GM20431 (cell line): Measurements from ENCODE around the gene LENG8.

Experiments used
- in situ Hi-C: fragments of 300-500 bp; cut with MseI, MboI; formaldehyde crosslinking; loops from one replicate; pipeline ENCODE4 v1.15.0; 2020; ENCODE audit warnings: low sequenced_read_pairs; ENCODE audit not compliant: unreplicated experiment

The LENG8 gene

DNA sequence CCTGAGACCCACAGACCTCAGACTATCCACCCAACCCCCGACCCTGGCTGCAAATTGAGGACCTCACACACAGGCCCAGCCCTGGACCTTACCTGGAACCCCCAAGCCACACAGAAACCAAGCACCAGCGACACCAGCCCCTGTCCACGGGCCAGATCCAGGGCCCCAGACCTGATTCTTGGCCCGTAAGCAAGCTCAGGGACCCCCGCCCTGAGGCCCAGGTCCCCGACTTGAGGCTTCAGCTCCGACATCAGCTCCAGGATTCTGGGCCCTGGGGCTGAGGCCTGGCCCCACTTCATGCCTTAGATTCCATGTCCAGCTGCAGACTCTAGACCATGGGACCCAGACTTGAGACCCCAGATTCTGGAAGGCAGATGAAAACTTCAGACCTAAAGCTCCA is 27.5 kb upstream of the LENG8 start:
- in situ Hi-C loops, result no loop called here

DNA sequence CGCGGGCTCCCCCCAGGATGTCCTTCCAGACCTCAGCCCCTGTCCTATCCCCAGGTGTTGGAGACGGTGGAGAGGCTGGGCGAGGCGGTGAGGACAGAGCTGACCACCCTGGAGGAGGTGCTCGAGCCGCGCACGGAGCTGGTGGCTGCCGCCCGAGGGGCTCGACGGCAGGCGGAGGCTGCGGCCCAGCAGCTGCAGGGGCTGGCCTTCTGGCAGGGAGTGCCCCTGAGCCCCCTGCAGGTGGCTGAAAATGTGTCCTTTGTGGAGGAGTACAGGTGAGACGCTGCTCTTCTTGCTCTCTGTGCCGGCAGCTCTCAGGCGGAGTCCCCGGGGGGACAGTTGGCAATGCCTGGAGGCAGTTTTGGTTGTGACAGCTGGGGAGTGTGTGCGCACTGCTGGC is 26.9 kb upstream of the LENG8 start:
- in situ Hi-C loops, result no loop called here

DNA sequence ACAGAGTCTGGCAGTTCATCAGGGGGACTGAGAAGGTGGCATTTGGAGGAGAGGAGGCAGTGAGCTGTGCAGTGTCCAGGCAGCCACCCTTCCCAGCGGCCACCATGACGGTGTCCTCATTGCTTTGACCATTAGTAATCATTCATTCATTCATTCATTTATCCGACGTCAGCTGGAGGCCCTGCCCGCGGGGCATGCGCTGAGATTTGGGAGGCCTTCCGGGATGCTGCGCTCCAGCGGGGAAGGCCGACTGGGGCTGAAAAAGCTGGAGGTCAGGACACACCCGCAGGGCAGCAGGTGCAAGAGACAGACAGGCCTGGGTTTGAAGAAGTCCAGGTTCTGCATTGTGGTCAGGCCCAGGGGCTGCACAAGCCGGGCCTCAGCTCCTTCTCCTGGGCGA is 24.8 kb upstream of the LENG8 start:
- in situ Hi-C loops, result no loop called here

DNA sequence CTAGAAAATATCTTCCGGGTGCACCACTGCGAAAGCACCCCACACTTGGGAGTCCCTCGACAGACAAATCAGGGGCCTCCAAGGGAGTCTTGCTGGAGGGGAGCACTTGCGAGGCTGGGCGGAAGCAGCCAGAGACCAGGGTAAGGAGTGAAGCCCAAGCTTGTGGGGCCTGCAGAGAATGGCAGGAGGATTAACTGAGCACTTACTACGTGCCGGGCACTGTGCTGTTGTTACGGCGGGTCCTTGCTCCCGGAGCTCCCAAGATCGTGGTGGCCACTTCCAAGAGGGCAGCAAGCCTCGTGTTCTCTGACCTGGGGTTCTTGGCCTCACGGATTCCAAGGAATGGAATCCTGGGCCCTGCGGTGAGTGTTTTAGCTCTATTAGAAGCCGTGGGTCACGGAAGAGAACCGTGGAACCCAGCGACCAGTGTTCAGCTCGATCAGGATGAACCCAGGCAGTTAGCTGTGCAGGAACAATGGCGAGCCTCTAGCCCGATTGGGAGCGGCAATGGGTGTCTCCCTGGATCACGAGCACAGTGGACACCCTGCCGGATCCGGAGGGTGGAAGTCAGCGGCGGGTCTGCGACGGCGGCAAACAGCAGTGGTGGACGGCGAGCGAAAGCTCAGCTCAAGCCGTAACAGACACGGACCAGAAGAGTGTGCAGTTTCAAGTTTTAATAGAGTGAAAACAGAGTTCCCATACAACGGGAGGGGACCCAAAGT is 24.2 kb upstream of the LENG8 start:
- in situ Hi-C loops, result no loop called here

DNA sequence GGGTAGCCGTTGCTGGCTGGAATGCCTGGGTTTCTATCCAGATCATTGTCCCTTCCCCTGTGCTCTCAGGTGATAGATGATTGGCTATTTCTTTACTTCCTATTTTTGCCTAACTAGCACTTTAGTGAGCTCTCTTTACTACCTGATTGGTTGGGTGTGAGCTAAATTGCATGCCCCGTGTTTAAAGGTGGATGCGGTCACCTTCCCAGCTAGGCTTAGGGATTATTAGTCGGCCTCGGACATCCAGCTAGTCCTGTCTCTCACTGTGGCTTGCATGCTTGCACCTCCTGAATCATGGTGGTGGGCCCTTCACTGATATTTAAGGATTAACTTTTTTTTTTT is 23.6 kb upstream of the LENG8 start:
- in situ Hi-C loops, result no loop called here

DNA sequence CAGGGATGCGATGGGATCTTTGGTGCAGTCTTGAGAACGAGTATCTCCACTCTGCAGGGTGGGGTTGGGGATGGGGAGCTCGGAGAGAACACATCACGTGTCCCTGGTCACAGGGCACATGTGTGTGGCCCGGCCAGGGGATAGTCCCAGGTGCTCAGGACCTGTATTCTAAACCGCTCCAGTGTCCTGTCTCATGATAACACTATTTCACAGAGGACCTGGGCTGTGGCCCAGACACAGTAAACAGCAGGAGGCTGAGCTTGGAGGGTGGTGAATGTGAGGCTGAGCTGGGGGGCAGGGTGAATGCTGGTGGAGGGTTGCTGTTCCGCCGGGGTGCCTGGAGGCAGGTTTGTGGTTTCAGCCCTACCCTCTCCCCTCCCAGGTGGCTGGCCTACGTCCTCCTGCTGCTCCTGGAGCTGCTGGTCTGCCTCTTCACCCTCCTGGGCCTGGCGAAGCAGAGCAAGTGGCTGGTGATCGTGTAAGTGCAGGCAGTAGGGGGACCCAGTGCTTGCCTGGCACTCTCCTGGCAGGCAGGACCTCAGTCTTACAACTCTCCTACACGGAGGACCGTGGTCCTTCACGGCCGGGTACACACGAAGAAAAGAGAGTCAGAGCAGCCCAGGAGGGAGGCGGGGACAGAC is 22.6 kb upstream of the LENG8 start:
- in situ Hi-C loops, result no loop called here

DNA sequence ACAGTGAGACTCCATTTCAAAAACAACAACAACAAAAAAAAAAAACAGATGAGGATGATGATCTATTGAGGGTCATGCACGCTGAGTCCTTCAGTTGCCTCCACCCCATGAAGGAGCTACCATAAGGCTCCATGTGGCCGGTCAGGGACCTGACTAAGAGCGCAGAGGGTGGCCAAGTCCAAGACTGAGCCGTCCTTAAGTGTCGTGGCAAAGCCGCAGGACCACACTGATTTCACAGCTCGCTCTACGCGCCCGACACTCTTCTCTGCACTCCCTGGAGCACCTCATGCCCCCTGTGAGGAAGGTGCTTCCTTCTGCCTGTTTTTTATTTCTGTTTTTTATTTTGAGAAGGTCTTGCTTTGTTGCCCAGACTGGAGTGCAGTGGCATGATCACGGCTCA is 21.4 kb upstream of the LENG8 start:
- in situ Hi-C loops, result no loop called here

DNA sequence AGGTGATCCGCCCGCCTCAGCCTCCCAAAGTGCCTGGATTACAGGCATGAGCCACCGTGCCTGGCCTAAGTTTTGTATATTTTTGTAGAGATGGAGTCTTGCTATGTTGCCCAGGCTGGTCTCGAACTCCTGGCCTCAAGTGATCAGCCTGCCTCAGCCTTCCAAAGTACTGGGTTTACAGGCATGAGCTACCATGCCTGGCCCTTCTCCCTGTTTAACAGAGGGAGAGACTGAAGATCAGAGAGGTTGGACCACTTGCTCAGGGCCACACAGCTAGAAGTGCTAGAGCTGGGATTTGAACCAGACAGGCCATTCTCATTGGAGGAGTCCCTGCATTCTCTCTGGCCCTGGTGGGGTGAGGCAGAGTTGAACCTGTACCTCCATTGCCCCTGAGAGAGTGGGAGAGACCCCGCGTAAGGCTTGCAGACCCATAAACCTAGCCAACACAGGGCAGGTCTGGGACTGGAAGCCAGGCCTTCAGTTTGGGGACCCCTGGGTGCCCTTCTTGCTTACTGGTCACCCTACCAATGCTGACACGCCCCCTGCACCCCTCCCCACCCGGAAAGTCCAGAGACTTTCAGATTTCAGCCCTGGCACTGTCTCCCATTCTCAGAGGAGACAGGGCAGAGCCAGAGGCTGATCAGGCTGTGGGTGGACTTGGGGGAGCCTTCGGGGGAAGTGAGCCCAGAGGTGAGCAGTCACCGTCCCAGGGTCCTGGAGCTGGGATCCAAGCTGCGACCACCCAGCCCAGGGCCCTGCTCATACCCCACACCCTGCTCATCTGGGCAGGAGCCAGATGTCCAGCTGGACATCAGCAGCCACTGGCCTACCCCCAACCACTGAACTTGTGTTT is 20.4 kb upstream of the LENG8 start:
- in situ Hi-C loops, result no loop called here

DNA sequence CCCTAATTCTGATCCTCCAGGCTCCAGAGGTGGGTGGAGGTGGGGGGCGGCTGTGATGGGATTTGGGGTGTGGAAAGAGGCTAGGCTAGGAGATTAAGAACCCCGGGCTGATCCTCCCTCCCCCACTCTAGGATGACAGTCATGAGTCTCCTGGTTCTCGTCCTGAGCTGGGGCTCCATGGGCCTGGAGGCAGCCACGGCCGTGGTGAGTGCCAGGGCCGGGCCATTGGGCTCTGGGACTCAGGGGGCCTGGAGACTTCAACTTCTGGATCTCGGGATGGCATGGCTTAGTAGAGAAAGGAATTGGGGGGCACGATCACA is 19.9 kb upstream of the LENG8 start:
- in situ Hi-C loops, result no loop called here

DNA sequence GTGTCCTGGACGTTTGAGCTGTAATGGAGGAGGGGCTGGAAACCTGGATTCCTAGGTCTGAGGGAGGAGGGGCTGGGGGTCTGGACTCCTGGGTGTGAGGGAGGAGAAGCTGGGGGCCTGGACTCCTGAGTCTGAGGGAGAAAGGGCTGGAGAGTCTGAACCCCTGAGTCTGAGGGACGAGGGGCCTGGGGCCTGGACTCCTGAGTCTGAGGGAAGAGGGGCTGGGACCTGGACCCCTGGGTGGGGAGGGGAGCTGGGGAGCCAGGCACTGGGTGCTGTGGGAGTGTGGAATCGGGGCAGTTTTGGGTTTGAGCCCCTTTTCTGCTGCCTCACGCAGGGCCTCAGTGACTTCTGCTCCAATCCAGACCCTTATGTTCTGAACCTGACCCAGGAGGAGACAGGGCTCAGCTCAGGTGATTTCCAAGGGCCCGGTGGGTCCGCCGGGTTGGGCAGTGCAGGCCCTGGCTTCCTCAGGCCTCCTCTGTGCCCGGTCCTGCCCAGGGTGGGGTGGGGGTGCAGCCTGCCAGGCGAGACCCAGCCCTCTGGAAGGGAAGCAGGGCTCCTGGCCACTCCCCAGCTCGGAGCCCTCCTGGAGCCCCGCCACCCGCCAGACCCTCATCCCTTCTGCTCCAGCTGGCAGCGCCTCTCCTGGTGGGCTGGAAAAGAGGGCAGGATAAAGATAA is 19.3 kb upstream of the LENG8 start:
- in situ Hi-C loops, result no loop called here

DNA sequence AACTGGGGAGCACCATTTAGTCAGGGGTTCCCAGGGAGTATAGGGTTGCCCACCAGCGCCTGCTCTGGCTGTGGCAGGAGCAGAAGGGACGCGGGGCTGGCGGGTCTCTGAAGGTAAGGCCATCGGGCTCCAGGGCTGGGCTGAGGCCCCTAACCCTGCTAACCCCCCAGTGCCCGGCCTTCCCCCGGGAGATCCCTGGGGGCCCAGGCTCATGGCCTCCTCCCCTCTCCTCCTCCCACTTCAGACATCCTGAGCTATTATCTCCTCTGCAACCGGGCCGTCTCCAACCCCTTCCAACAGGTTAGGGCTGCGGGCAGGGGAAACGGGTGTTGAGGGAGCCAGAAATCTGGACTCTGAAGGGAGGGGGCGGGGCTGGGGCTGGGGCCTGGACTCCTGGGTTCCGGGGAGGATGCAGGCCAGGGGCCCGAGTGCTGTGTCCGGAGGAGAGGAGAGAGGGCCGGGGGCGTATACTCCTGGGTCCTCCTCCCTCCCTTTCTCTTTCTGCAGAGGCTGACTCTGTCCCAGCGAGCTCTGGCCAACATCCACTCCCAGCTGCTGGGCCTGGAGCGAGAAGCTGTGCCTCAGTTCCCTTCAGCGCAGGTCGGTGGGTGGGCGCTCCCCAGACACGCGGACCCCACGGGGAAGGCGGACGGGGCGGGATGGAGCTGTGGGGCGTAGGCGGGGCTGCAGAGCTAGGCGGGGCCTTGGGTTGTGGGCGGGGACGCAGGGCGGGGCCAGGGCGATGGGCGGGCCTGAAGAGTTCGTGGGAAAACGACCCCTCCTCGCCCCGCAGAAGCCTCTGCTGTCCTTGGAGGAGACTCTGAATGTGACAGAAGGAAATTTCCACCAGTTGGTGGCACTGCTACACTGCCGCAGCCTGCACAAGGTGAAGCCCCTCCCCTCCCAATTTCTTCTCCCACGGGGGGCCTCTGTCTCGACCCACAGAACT is 18.4 kb upstream of the LENG8 start:
- in situ Hi-C loops, result no loop called here

DNA sequence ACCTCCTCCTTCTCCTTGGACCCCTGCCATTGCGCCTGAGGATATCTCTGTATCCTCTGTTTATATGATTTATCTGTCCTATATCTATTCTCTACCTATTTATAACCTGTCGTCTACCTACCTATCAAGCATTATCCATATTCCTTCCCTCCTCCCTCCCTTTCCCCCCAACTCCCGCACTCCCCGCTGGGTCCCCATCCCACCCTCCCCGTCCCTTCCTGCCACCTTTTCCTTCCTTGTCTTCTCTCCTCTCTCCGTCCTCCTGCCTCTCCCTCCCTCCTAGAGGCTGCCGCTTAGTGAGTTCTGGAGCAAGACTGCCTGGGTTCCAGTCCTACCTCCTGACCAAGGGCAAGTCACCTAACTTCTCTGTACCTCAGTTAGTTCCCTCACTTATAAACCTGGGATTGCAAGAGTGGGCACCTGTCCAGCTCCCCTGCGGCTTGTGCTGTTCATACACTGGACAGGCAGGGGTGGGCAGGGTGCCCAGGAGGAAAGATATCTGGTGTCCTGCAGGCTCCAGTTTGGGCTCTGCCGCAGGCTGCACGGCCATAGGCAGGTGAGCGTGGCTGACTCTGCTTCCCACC is 17.7 kb upstream of the LENG8 start:
- in situ Hi-C loops, result no loop called here

DNA sequence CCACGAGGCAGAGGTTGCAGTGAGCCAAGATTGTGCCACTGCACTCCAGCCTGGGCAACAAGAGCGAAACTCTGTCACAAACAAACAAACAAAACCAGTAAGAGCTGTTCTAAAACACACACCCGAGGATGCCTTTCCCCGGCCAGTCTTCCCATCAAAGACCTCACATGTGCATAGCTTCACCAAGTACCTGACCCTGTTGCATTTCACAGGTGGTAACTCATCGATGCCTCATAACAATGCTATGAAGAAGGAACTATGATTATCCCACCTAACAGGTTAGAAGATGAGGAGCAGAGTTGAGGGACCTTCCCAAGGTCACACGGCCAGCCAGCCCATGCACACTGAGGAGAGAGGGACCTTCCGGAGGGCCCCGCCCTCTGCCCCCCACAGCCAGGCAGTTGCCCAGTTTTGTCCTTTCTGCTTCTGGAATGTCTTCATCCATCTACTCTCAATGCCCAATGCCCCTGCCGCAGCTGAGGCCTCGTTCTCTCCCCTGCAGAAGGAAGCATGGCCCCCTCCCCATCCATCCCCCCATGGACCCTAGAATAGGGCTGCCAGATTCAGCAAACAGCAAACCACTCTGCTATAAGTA is 16.8 kb upstream of the LENG8 start:
- in situ Hi-C loops, result no loop called here

DNA sequence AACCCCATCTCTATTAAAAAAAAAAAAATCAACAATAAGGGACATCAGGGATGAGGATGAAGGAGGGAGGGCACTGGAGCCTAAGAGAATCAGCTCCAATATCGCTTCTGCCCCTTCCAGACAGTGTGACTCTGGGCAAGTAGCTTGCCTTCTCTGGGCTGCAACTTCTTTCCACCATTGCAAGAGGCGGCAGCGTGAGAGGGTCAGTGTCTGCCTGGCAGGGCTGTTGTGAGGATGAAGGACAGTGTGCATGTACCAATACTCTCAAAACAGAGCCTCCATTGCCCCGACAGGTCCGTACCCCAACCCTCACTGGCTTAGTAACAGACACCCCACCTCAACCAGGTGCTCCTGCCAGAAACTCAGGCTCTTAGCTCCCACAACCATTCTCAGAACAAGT is 15.3 kb upstream of the LENG8 start:
- in situ Hi-C loops, result no loop called here

DNA sequence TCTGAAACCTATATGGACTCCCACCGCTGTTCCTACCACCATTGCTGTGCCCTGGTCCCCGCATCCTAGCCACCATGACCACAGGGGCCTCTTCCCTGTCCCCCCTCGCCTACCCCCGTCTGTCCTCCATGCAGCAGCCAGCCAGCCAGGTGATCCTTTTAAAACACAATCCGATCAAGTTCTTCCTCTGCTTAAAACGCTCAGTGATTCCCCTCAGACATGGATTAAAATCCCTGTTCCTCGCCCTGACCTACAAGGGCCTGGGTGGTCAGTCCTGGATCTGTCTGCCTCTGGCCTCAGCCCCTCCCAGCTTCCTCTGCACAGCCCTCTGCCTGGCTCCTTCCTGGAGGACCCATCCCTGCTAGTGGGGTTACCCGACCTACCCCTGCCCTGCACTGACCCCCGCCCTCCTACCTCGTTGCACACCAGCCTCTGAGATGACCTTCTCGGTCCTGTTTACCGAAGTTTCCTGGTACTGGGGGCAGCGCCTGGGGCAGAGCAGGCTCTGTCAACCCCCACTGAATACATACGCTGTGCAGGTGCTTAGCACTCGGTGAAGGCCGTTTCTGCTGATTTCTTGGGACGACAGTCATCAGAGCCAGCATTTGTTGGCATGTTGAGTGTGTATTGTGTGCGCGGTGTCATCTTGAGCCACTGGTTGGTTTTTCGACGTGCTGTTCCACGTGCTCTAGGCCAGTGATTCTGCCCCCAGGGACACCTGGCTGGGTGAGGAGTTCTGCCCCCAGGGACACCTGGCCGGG is 14.7 kb upstream of the LENG8 start:
- in situ Hi-C loops, result no loop called here

DNA sequence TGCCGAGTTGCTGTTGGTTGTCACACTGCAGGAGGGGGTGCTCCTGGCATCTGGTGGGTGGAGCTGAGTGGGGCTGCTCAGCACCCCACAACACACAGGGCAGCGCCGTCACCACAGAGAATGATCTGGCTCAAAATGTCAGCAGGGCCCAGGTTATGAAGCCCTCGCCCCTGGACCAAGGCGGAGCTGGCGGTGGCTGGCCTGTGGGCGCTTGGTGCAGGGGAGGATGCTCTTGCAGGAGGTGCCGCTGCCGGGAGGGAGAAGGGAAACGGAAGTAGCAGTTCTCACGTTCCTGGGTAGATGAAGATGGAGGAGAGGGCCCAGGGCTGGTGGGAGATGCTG is 14.2 kb upstream of the LENG8 start:
- in situ Hi-C loops, result no loop called here

DNA sequence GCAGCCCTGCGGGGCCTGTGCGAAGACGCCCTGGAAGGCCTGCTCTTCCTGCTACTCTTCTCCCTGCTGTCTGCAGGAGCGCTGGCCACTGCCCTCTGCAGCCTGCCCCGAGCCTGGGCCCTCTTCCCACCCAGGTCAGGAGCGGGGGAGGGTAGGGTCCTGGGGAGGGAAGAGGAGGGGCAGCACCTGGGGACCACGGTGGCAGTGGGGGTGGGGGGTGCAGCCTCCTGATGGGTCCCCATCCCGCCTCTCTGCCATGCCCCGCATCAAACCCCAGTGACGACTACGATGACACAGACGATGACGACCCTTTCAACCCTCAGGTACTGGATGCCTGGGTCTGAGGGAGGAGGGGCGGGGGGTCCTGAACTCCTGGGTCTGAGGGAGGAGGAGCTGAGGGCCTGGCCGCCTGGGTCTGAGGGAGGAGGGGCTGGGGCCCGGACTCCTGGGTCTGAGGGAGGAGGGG is 13.4 kb upstream of the LENG8 start:
- in situ Hi-C loops, result no loop called here

DNA sequence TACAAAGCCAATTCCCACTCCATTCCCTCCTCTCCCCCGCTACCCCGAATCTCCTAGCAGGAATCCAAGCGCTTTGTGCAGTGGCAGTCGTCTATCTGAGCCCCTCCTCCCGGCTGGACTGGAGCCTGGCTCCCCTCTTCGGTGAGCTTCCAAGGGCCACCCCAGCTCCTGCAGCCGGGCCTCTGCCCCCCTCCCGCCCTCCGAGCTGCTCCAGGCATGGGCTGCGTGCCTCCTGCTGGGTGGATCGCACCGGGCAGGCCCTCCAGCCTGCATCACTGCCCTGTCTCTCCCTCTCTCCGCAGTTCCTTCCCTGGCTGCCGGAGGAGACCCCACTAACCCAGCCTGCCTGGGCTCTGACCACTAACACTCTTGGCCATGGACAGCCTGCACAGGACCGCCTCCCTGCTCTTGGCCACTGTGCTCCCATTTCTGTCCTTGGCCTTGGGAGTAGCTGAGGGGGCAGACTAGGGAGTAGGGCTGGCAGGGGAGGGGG is 12.9 kb upstream of the LENG8 start:
- in situ Hi-C loops, result no loop called here
